GM19043 (cell line): ENCODE measurements around the gene SKI.
"Not testable (repeated sequence)": the region's sequence is repeated elsewhere in the genome, so short reads cannot be mapped to it uniquely, and the experiment has no call there.

Experiments
- ATAC-seq: cut with Tn5 transposase; IDR thresholded peaks from one replicate; pipeline ENCODE4 v1.9.1; 2021; ENCODE audit warnings: low read depth; ENCODE audit not compliant: unreplicated experiment

Gene SKI

GRCh38 chr1:2257245-2257627 is 29.1 kb downstream of the SKI start:
- no peak for ATAC-seq

GRCh38 chr1:2258122-2258681 is 30.1 kb downstream of the SKI start:
- ATAC-seq = no peak

GRCh38 chr1:2258996-2259395 is 30.9 kb downstream of the SKI start:
- ATAC-seq = no peak

GRCh38 chr1:2259668-2260402 is 31.7 kb downstream of the SKI start:
- no peak for ATAC-seq

GRCh38 chr1:2260470-2260869 is 32.4 kb downstream of the SKI start:
- ATAC-seq = not testable (repeated sequence)

GRCh38 chr1:2260917-2261316 is 32.8 kb downstream of the SKI start:
- ATAC-seq = no peak

- ATAC-seq = not testable (repeated sequence)
These were observed 33.6 kb downstream of the SKI start for GRCh38 chr1:2261476-2262395.

GRCh38 chr1:2266301-2266975 is 38.3 kb downstream of the SKI start:
- ATAC-seq = no peak

- ATAC-seq = no peak
These were observed 39.1 kb downstream of the SKI start for GRCh38 chr1:2267051-2267830.

GRCh38 chr1:2267862-2268261 is 39.7 kb downstream of the SKI start:
- no peak for ATAC-seq

- no peak for ATAC-seq
These were observed 40.4 kb downstream of the SKI start for GRCh38 chr1:2268285-2269056.

- no peak for ATAC-seq
These were observed 41.2 kb downstream of the SKI start for GRCh38 chr1:2269193-2269921.

- ATAC-seq = no peak
These were observed 41.8 kb downstream of the SKI start for GRCh38 chr1:2269922-2270259.

- ATAC-seq = no peak
These were observed 42.4 kb downstream of the SKI start for GRCh38 chr1:2270260-2271100.

GRCh38 chr1:2271211-2271721 is 43.1 kb downstream of the SKI start:
- ATAC-seq = no peak

- ATAC-seq = no peak
These were observed 43.9 kb downstream of the SKI start for GRCh38 chr1:2271841-2272655.
